ENCODE measurements around the gene CACHD1. TPM values are rescaled to one million over a fixed set of nuclear protein-coding genes. Genes with fewer than 3 reads are reported as not detected.

The CACHD1 gene
- polyA plus RNA-seq, 2 donors: 1.6 to 2.9 TPM

GRCh38 chr1:64550510-64550909, 80.6 kb downstream of the CACHD1 start:
- Histone ChIP-seq H3K4me1 (ENCODE audit: control insufficient read depth in 2 of 2, insufficient read depth in 2 of 2, low read length in 1 of 2) (no peaks in the 10 kb centered on the region), H3K9me3 (ENCODE audit: control insufficient read depth in 2 of 2, insufficient read depth in 1 of 2, low read depth in 1 of 2, low read length in 1 of 2) (no peaks in the 10 kb centered on the region), H3K27me3 (ENCODE audit: control insufficient read depth in 1 of 2, insufficient read depth in 2 of 2, low read length in 2 of 2) (no peaks in the 10 kb centered on the region), H3K4me3 (ENCODE audit: low read depth in 1 of 2, low read length in 2 of 2) (no peak overlapping the region), H3K36me3 (ENCODE audit: control insufficient read depth in 2 of 2, insufficient read depth in 2 of 2, low read length in 1 of 2) (no peaks in the 10 kb centered on the region), H3K27ac (ENCODE audit: low read depth in 2 of 2, low read length in 1 of 2) (no peak overlapping the region)
- 80 to 84% methylated on average over 5 of the region's 5 CpGs for WGBS, 2 donors

DNA sequence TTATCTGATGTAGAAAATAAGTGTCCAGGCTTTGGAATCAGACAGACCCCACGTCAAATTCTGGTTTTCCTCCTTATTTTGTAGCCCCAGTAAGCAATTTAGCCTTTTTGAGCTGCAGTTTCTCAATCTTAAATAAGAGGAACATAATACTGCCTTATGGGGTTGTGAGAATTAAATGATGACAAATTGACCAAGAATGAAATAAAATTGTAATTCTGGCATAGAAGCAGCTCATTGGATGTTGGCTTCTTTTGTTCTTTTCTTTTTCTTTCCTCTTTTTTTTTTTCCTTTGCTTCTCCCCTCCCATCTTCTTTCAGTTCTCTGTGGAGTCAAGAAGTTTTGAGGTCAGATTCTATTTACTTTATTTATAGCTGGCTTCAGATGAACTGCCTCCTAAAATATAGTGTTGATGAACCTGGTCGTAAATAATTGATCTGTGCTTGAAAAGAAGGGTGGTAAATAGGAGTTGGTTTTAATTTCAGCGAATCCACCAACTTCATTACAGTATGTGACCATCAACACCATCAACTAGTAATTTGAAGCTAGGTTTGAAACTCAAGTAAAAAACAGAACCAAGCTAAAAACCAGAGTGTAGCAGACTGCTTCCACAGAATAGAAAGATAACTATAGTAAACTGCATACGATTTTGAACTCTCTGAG, 81.1 kb downstream of the CACHD1 start:
- no peak overlapping the region for H3K4me3 ChIP-seq (ENCODE audit: low read depth in 1 of 2, low read length in 2 of 2)
- WGBS, 2 donors: 68 to 72% methylated on average over 4 of the region's 4 CpGs
- H3K36me3 ChIP-seq (ENCODE audit: control insufficient read depth in 2 of 2, insufficient read depth in 2 of 2, low read length in 1 of 2): no peaks in the 10 kb centered on the region
- no peaks in the 10 kb centered on the region for H3K27me3 ChIP-seq (ENCODE audit: control insufficient read depth in 1 of 2, insufficient read depth in 2 of 2, low read length in 2 of 2)
- no peak overlapping the region for H3K27ac ChIP-seq (ENCODE audit: low read depth in 2 of 2, low read length in 1 of 2)
- H3K4me1 ChIP-seq (ENCODE audit: control insufficient read depth in 2 of 2, insufficient read depth in 2 of 2, low read length in 1 of 2): no peaks in the 10 kb centered on the region
- no peaks in the 10 kb centered on the region for H3K9me3 ChIP-seq (ENCODE audit: control insufficient read depth in 2 of 2, insufficient read depth in 1 of 2, low read depth in 1 of 2, low read length in 1 of 2)

GRCh38 chr1:64553285-64553684, 83.4 kb downstream of the CACHD1 start:
- H3K4me3 ChIP-seq (ENCODE audit: low read depth in 1 of 2, low read length in 2 of 2): no peak overlapping the region
- no peaks in the 10 kb centered on the region for H3K36me3 ChIP-seq (ENCODE audit: control insufficient read depth in 2 of 2, insufficient read depth in 2 of 2, low read length in 1 of 2)
- no peaks in the 10 kb centered on the region for H3K9me3 ChIP-seq (ENCODE audit: control insufficient read depth in 2 of 2, insufficient read depth in 1 of 2, low read depth in 1 of 2, low read length in 1 of 2)
- no peaks in the 10 kb centered on the region for H3K27me3 ChIP-seq (ENCODE audit: control insufficient read depth in 1 of 2, insufficient read depth in 2 of 2, low read length in 2 of 2)
- H3K4me1 ChIP-seq (ENCODE audit: control insufficient read depth in 2 of 2, insufficient read depth in 2 of 2, low read length in 1 of 2): no peaks in the 10 kb centered on the region
- 78 to 80% methylated on average over 4 of the region's 4 CpGs for WGBS, 2 donors
- H3K27ac ChIP-seq (ENCODE audit: low read depth in 2 of 2, low read length in 1 of 2): no peak overlapping the region

DNA sequence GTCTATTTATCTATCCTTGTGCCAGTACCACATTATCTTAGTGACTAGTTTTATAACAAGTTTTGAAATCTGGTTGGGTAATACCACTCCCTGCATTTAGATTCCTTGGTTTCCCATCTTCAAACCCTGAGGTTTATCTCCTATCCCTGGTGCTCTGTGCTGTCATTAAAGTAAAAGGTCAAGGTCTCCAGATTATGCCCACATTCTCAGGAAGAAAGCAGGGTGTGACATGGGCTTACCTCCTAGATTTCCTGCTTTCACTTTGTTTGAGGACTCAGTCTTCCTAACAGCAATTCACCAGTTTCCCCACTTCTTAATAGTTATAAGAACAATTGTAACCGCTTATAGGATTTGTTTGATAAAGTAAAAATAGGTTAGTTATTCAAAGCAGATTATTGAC, 86.0 kb downstream of the CACHD1 start:
- WGBS, 2 donors: 76 to 88% methylated on average over 1 of the region's 1 CpG
- Histone ChIP-seq H3K36me3 (ENCODE audit: control insufficient read depth in 2 of 2, insufficient read depth in 2 of 2, low read length in 1 of 2) (no peaks in the 10 kb centered on the region), H3K4me3 (ENCODE audit: low read depth in 1 of 2, low read length in 2 of 2) (no peak overlapping the region), H3K27me3 (ENCODE audit: control insufficient read depth in 1 of 2, insufficient read depth in 2 of 2, low read length in 2 of 2) (no peaks in the 10 kb centered on the region), H3K27ac (ENCODE audit: low read depth in 2 of 2, low read length in 1 of 2) (no peak overlapping the region), H3K4me1 (ENCODE audit: control insufficient read depth in 2 of 2, insufficient read depth in 2 of 2, low read length in 1 of 2) (no peaks in the 10 kb centered on the region), H3K9me3 (ENCODE audit: control insufficient read depth in 2 of 2, insufficient read depth in 1 of 2, low read depth in 1 of 2, low read length in 1 of 2) (no peaks in the 10 kb centered on the region)

DNA sequence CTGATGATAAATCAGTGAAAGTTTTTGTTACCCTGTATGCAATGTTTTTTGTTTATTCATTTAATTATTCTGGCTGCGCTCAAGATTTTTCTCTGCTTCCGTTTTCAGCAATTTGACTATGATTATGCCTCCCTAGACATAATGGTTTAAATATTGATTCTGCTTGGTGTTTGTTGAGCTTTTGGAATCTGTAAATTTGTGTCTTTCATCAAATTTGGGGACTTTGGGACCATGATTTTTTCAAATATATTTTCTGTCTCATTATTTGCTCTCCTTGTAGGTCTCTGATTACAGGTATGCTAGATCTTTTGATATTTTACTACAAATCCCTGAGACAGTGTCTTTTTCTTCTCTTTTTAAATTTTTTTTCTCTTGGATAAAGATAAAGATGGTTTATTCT, 92.1 kb downstream of the CACHD1 start:
- H3K9me3 ChIP-seq (ENCODE audit: control insufficient read depth in 2 of 2, insufficient read depth in 1 of 2, low read depth in 1 of 2, low read length in 1 of 2): no peaks in the 10 kb centered on the region
- no peaks in the 10 kb centered on the region for H3K27me3 ChIP-seq (ENCODE audit: control insufficient read depth in 1 of 2, insufficient read depth in 2 of 2, low read length in 2 of 2)
- no peaks in the 10 kb centered on the region for H3K36me3 ChIP-seq (ENCODE audit: control insufficient read depth in 2 of 2, insufficient read depth in 2 of 2, low read length in 1 of 2)
- WGBS, 2 donors: 91 to 98% methylated on average over 2 of the region's 2 CpGs
- no peak overlapping the region for H3K27ac ChIP-seq (ENCODE audit: low read depth in 2 of 2, low read length in 1 of 2)
- no peaks in the 10 kb centered on the region for H3K4me1 ChIP-seq (ENCODE audit: control insufficient read depth in 2 of 2, insufficient read depth in 2 of 2, low read length in 1 of 2)
- H3K4me3 ChIP-seq (ENCODE audit: low read depth in 1 of 2, low read length in 2 of 2): no peak overlapping the region

- no peak overlapping the region for H3K4me3 ChIP-seq (ENCODE audit: low read depth in 1 of 2, low read length in 2 of 2)
- 89 to 93% methylated on average over 5 of the region's 5 CpGs for WGBS, 2 donors
- no peaks in the 10 kb centered on the region for H3K9me3 ChIP-seq (ENCODE audit: control insufficient read depth in 2 of 2, insufficient read depth in 1 of 2, low read depth in 1 of 2, low read length in 1 of 2)
- H3K27me3 ChIP-seq (ENCODE audit: control insufficient read depth in 1 of 2, insufficient read depth in 2 of 2, low read length in 2 of 2): no peaks in the 10 kb centered on the region
- no peak overlapping the region for H3K27ac ChIP-seq (ENCODE audit: low read depth in 2 of 2, low read length in 1 of 2)
- no peaks in the 10 kb centered on the region for H3K36me3 ChIP-seq (ENCODE audit: control insufficient read depth in 2 of 2, insufficient read depth in 2 of 2, low read length in 1 of 2)
- H3K4me1 ChIP-seq (ENCODE audit: control insufficient read depth in 2 of 2, insufficient read depth in 2 of 2, low read length in 1 of 2): no peaks in the 10 kb centered on the region
These were observed 94.1 kb downstream of the CACHD1 start for GRCh38 chr1:64563958-64564565.

DNA sequence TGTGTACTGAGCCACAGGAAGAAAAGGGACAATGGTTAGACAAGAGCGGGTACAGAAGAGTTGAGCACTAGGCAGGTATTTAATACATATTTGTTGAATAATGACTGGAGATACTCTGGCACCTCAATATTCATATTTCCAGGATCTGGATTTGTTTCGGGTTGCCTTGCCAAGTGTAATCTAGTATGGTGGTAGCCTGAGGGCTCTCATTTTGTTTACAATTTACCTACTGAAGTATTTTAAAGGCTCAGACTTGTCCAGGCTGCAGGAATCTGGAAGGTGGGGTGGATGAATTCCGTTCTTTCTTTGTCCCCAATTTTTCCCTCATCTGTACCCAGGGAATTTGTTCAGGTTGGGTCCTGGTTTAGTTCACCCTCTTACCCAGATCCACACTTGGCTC, 95.0 kb downstream of the CACHD1 start:
- Histone ChIP-seq H3K4me3 (ENCODE audit: low read depth in 1 of 2, low read length in 2 of 2) (no peak overlapping the region), H3K27me3 (ENCODE audit: control insufficient read depth in 1 of 2, insufficient read depth in 2 of 2, low read length in 2 of 2) (no peaks in the 10 kb centered on the region), H3K36me3 (ENCODE audit: control insufficient read depth in 2 of 2, insufficient read depth in 2 of 2, low read length in 1 of 2) (no peaks in the 10 kb centered on the region), H3K27ac (ENCODE audit: low read depth in 2 of 2, low read length in 1 of 2) (no peak overlapping the region), H3K9me3 (ENCODE audit: control insufficient read depth in 2 of 2, insufficient read depth in 1 of 2, low read depth in 1 of 2, low read length in 1 of 2) (no peaks in the 10 kb centered on the region), H3K4me1 (ENCODE audit: control insufficient read depth in 2 of 2, insufficient read depth in 2 of 2, low read length in 1 of 2) (no peaks in the 10 kb centered on the region)
- 51 to 64% methylated on average over 3 of the region's 3 CpGs for WGBS, 2 donors

DNA sequence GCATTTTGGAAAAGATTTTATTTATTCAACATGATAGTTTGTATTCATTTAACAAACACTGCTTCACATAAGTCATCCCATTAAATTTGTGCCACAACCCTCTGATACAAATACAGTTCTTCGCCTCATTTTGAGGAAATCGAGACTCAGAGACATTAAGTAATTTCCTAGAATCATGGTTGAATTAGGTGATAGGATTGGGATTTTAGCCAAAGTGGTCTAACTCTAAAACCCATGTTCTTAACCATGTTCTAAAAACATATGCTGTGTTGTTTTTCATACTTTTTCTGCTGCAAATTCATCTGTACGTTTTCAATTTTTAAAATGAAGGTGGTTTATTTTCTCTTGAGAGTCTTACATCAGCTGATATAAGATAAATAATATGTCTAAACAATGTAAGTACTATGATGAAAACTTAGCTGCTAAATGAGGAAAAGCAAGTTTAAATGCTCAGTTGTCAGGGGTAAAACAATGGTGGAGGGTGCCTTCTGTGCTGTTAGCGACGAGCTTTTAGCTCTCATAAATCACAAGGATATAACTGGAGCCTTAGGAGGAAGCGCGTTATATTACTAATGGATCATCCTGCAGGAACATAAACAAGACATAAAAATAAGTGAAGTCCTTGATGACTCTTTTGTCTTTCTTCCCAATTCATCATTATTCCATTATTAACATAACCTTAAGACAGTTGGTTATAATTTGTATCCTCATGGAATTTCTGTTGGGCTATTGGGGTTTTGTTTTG, 97.7 kb downstream of the CACHD1 start:
- Histone ChIP-seq H3K27ac (ENCODE audit: low read depth in 2 of 2, low read length in 1 of 2) (no peak overlapping the region), H3K4me1 (ENCODE audit: control insufficient read depth in 2 of 2, insufficient read depth in 2 of 2, low read length in 1 of 2) (peaks cover 0 to 3% of the 10 kb centered on the region in 2 donors), H3K36me3 (ENCODE audit: control insufficient read depth in 2 of 2, insufficient read depth in 2 of 2, low read length in 1 of 2) (no peaks in the 10 kb centered on the region), H3K9me3 (ENCODE audit: control insufficient read depth in 2 of 2, insufficient read depth in 1 of 2, low read depth in 1 of 2, low read length in 1 of 2) (no peaks in the 10 kb centered on the region), H3K27me3 (ENCODE audit: control insufficient read depth in 1 of 2, insufficient read depth in 2 of 2, low read length in 2 of 2) (no peaks in the 10 kb centered on the region), H3K4me3 (ENCODE audit: low read depth in 1 of 2, low read length in 2 of 2) (no peak overlapping the region)
- WGBS, 2 donors: 53 to 63% methylated on average over 7 of the region's 7 CpGs

DNA sequence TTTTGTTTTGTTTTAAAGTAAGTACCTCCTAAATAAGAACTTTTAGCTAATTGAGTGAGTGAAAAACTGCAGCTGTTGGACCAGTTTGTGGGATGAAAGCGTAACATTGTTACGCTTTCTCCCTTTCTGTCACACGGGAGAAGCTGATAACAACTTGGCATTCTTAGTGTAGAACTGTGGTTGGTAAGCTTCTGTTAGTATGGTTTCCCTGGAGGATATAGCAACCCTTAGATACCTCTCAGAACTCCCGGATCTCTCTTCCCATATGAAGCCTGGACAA, 98.2 kb downstream of the CACHD1 start:
- no peak overlapping the region for H3K4me3 ChIP-seq (ENCODE audit: low read depth in 1 of 2, low read length in 2 of 2)
- H3K36me3 ChIP-seq (ENCODE audit: control insufficient read depth in 2 of 2, insufficient read depth in 2 of 2, low read length in 1 of 2): no peaks in the 10 kb centered on the region
- H3K9me3 ChIP-seq (ENCODE audit: control insufficient read depth in 2 of 2, insufficient read depth in 1 of 2, low read depth in 1 of 2, low read length in 1 of 2): no peaks in the 10 kb centered on the region
- H3K27me3 ChIP-seq (ENCODE audit: control insufficient read depth in 1 of 2, insufficient read depth in 2 of 2, low read length in 2 of 2): no peaks in the 10 kb centered on the region
- H3K4me1 ChIP-seq (ENCODE audit: control insufficient read depth in 2 of 2, insufficient read depth in 2 of 2, low read length in 1 of 2): peaks cover 0 to 6% of the 10 kb centered on the region in 2 donors
- 81 to 82% methylated on average over 4 of the region's 4 CpGs for WGBS, 2 donors
- no peak overlapping the region for H3K27ac ChIP-seq (ENCODE audit: low read depth in 2 of 2, low read length in 1 of 2)

- H3K27ac ChIP-seq (ENCODE audit: low read depth in 2 of 2, low read length in 1 of 2): no peak overlapping the region
- 66 to 70% methylated on average over 4 of the region's 4 CpGs for WGBS, 2 donors
- no peaks in the 10 kb centered on the region for H3K9me3 ChIP-seq (ENCODE audit: control insufficient read depth in 2 of 2, insufficient read depth in 1 of 2, low read depth in 1 of 2, low read length in 1 of 2)
- H3K27me3 ChIP-seq (ENCODE audit: control insufficient read depth in 1 of 2, insufficient read depth in 2 of 2, low read length in 2 of 2): no peaks in the 10 kb centered on the region
- H3K4me3 ChIP-seq (ENCODE audit: low read depth in 1 of 2, low read length in 2 of 2): no peak overlapping the region
- no peaks in the 10 kb centered on the region for H3K36me3 ChIP-seq (ENCODE audit: control insufficient read depth in 2 of 2, insufficient read depth in 2 of 2, low read length in 1 of 2)
- H3K4me1 ChIP-seq (ENCODE audit: control insufficient read depth in 2 of 2, insufficient read depth in 2 of 2, low read length in 1 of 2): peaks cover 0 to 6% of the 10 kb centered on the region in 2 donors
These were observed 99.5 kb downstream of the CACHD1 start for GRCh38 chr1:64569411-64569810.
